Measurements from ENCODE around the gene ZC3H12D. TPM values are rescaled to one million over a fixed set of nuclear protein-coding genes. Genes with fewer than 3 reads are reported as not detected.

ZC3H12D gene
- total and polyA plus RNA-seq, 2 of the 8 experiments (the other 6 are each of a cell fraction or from before 2014, with no cell fraction given) = 0.05 to 0.07 TPM

- no peak overlapping the region for H2AK5ac ChIP-seq (ENCODE audit: low read depth, low read length)
- H4K91ac ChIP-seq (replicated peaks; ENCODE audit: insufficient read length, low read length) = no peak overlapping the region
- no peaks in the 10 kb centered on the region for H3K36me3 ChIP-seq (ENCODE audit: control insufficient read depth in 2 of 4, insufficient read depth in 4 of 4, low read length in 3 of 4)
- H3K23ac ChIP-seq (ENCODE audit: insufficient read length) = no peak overlapping the region
- no peaks in the 10 kb centered on the region for H4K20me1 ChIP-seq (replicated peaks in 1 of 2; ENCODE audit: control insufficient read depth in 1 of 2, insufficient read depth in 2 of 2, low read length in 2 of 2)
- 87% methylated on average over 16 of the region's 18 CpGs; no CpG with 5 or more reads in 1 of the 2 experiments for WGBS, 2 experiments (ENCODE audit: extremely low coverage in 1 of 2, insufficient coverage in 1 of 2, insufficient read length in 1 of 2, insufficient replicate concordance in 2 of 2, low coverage in 1 of 2, low lambda C conversion rate in 2 of 2, missing lambda C conversion rate in 1 of 2)
- POLR2A ChIA-PET (ENCODE audit: partially characterized antibody) = no interaction called here
- no peak overlapping the region for H3K18ac ChIP-seq (ENCODE audit: extremely low read depth, low read length)
- H2BK15ac ChIP-seq (ENCODE audit: low read length) = no peak overlapping the region
- CTCF ChIA-PET (ENCODE audit: partially characterized antibody) = interaction anchor here (1.0 to 1.5 kb wide), 3 partner anchors 23 to 449 kb away, joined by 3 to 4 read pairs (median 3); partner anchors contain the start of gene PPIL4
- no peak overlapping the region for H3K56ac ChIP-seq (replicated peaks; ENCODE audit: insufficient read length, low read depth, low read length)
- H4K5ac ChIP-seq (ENCODE audit: insufficient read length, low read depth, low read length) = no peak overlapping the region
- H3K4me1 ChIP-seq (replicated peaks in 1 of 4; ENCODE audit: control insufficient read depth in 3 of 4, insufficient read depth in 4 of 4, low read length in 3 of 4) = peaks cover 0 to 4% (median under 1%) of the 10 kb centered on the region in 4 experiments; a peak in 2 of 7 replicates
- H2BK120ac ChIP-seq (replicated peaks; ENCODE audit: low read depth, low read length) = no peak overlapping the region
- FAIRE-seq = no peak
- H2BK5ac ChIP-seq (ENCODE audit: low read depth, low read length) = no peak overlapping the region
- no peak overlapping the region for H4K8ac ChIP-seq (ENCODE audit: extremely low read depth, insufficient read depth, low read length)
- no peak for TF ChIP-seq TAF7 (optimal IDR thresholded peaks at IDR 0.05; ENCODE audit: borderline replicate concordance, low read depth, low read length)
- TF ChIP-seq MAX (IDR thresholded peaks at IDR 0.05) = no peak
- no peak overlapping the region for H3K9ac ChIP-seq (replicated peaks in 1 of 4; ENCODE audit: extremely low read depth in 1 of 4, low read depth in 3 of 4, low read length in 3 of 4)
- no peaks in the 10 kb centered on the region for H3K79me1 ChIP-seq (ENCODE audit: low read depth, low read length)
- H2AFZ ChIP-seq (ENCODE audit: low read length) = no peak overlapping the region; the same call in 1 of the 2 replicates
- no peaks in the 10 kb centered on the region for H3K79me2 ChIP-seq (ENCODE audit: control insufficient read depth in 1 of 2, insufficient read depth in 2 of 2, low read length in 2 of 2)
- H3K4me2 ChIP-seq (ENCODE audit: insufficient read depth in 1 of 2, low read depth in 2 of 2, low read length in 2 of 2) = no peak overlapping the region
- H3K4ac ChIP-seq (replicated peaks; ENCODE audit: insufficient read length, low read depth, low read length) = no peak overlapping the region
- no peak overlapping the region for H2BK20ac ChIP-seq (ENCODE audit: low read length)
- H3K9me3 ChIP-seq (ENCODE audit: insufficient read depth in 2 of 2, low read depth in 1 of 2, low read length in 1 of 2) = no peaks in the 10 kb centered on the region
- no peaks in the 10 kb centered on the region for H3K27me3 ChIP-seq (replicated peaks in 1 of 4; ENCODE audit: control insufficient read depth in 3 of 4, extremely low read depth in 1 of 4, insufficient read depth in 3 of 4, low read length in 3 of 4)
- H3K23me2 ChIP-seq (ENCODE audit: low read depth, low read length) = peaks cover 2% of the 10 kb centered on the region; the same call in 1 of the 2 replicates
- no peak overlapping the region for H2BK12ac ChIP-seq (ENCODE audit: low read depth, low read length)
- no peak overlapping the region for H3K4me3 ChIP-seq (ENCODE audit: extremely low read depth in 1 of 4, insufficient read depth in 2 of 4, low read depth in 3 of 4, low read length in 4 of 4)
- no peak overlapping the region for H3K27ac ChIP-seq (ENCODE audit: low read depth, low read length)
- no peak overlapping the region for H3K14ac ChIP-seq (ENCODE audit: insufficient read length)
- no peak for DNase-seq (ENCODE audit: low read depth in 1 of 2, low spot score in 2 of 2)
Observed at GRCh38 chr6:149480502-149481280, 4.1 kb downstream of the ZC3H12D start.
